Measurements from ENCODE around the gene NT5M.

NT5M gene

DNA sequence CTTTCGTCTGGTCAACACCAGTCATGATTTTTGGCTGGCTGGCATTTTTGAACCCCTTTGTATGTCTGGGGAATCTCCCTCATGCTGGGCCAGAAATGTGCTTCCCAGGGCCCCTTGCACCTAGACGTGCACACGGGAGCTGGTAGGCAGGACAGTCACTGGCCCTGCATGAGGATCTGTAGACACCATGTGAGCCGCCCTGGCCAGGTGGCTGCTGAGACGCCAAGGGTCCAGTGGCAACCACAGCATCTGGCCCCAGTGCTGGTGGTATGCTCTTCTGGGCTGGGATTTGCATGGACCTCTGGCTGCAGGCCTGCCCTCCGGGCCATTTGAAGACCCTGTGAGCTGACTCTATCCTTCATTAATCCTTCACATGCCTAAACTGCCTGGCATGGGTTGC, 67.5 kb downstream of the NT5M start:
- H3K4me2 ChIP-seq (ENCODE audit: low read length) = no peak overlapping the region
- no peak overlapping the region for H3K4me3 ChIP-seq (ENCODE audit: low read depth, low read length)
- no peak overlapping the region for H3K27ac ChIP-seq
- TF ChIP-seq, protein P1, sequence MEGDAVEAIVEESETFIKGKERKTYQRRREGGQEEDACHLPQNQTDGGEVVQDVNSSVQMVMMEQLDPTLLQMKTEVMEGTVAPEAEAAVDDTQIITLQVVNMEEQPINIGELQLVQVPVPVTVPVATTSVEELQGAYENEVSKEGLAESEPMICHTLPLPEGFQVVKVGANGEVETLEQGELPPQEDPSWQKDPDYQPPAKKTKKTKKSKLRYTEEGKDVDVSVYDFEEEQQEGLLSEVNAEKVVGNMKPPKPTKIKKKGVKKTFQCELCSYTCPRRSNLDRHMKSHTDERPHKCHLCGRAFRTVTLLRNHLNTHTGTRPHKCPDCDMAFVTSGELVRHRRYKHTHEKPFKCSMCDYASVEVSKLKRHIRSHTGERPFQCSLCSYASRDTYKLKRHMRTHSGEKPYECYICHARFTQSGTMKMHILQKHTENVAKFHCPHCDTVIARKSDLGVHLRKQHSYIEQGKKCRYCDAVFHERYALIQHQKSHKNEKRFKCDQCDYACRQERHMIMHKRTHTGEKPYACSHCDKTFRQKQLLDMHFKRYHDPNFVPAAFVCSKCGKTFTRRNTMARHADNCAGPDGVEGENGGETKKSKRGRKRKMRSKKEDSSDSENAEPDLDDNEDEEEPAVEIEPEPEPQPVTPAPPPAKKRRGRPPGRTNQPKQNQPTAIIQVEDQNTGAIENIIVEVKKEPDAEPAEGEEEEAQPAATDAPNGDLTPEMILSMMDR (IDR thresholded peaks at IDR 0.05) = no peak
- H3K4me1 ChIP-seq = no peaks in the 10 kb centered on the region
- H3K9me3 ChIP-seq (ENCODE audit: control insufficient read depth, low read length) = no peaks in the 10 kb centered on the region
- no peak overlapping the region for H3K9ac ChIP-seq
- H3K27me3 ChIP-seq (ENCODE audit: control insufficient read depth, insufficient read depth, low read length) = no peaks in the 10 kb centered on the region
- no peaks in the 10 kb centered on the region for H3K79me2 ChIP-seq
- no peak overlapping the region for H2AFZ ChIP-seq
- H3K36me3 ChIP-seq (ENCODE audit: control insufficient read depth, insufficient read depth, low read length) = peaks cover under 1% of the 10 kb centered on the region

DNA sequence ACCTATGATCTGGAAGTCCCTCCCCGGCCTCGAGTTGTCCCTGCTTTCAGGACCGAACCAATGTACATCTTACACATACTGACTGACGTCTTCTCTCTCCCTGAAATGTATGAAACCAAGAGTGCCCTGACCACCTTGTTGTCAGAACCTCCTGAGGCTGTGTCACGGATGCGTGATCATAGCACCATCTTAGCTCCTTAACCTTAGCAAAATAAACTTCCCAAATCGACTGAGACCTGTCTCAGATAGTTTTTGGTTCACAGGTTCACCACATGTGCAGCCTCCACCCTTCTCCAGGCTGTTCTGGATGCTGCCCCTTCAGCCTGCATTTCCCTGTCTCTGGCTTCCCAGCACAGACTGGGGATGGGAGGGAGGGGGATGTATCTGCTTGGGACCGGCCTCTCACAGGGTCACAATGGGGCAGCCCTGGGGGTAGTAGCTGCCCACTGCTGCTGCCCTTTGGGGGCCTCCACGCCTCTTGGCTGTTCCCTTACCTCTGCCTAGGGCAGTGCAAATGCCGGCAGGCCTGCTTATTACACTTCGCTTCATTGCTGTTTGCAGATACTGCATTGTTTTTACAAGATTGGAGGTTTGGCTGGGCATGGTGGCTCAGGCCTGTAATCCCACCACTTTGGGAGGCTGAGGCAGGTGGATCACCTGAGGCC, 69.8 kb downstream of the NT5M start:
- Histone ChIP-seq H3K4me2 (ENCODE audit: low read length) (no peak overlapping the region), H3K4me3 (ENCODE audit: low read depth, low read length) (no peak overlapping the region), H3K4me1 (no peaks in the 10 kb centered on the region), H3K9ac (no peak overlapping the region), H3K9me3 (ENCODE audit: control insufficient read depth, low read length) (no peaks in the 10 kb centered on the region), H3K27ac (no peak overlapping the region), H2AFZ (no peak overlapping the region), H3K79me2 (no peaks in the 10 kb centered on the region), H3K27me3 (ENCODE audit: control insufficient read depth, insufficient read depth, low read length) (no peaks in the 10 kb centered on the region), H3K36me3 (ENCODE audit: control insufficient read depth, insufficient read depth, low read length) (no peaks in the 10 kb centered on the region)
- TF ChIP-seq, protein P1 (IDR thresholded peaks at IDR 0.05) = no peak

DNA sequence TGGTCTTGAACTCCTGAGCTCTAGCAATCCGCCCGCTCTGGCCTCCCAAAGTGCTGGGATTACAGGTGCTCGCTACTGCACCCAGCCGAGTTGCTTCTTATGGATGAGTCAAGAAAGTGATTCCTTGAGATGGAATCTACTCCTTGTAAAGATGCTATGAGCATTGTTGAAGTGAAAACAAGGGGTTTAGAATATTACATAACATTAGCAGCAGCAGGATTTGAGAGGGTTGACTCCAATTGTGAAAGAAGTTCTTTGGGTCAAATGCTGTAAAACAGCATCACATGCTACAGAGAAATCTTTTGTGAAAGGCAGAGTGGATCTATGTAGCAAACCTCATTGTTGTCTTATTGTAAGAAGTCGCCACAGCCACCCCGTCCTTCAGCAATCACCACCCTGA, 72.7 kb downstream of the NT5M start:
- Histone ChIP-seq H2AFZ (no peak overlapping the region), H3K79me2 (no peaks in the 10 kb centered on the region), H3K9me3 (ENCODE audit: control insufficient read depth, low read length) (no peaks in the 10 kb centered on the region), H3K27me3 (ENCODE audit: control insufficient read depth, insufficient read depth, low read length) (no peaks in the 10 kb centered on the region), H3K4me1 (no peaks in the 10 kb centered on the region), H3K4me3 (ENCODE audit: low read depth, low read length) (no peak overlapping the region), H3K36me3 (ENCODE audit: control insufficient read depth, insufficient read depth, low read length) (no peaks in the 10 kb centered on the region), H3K9ac (no peak overlapping the region), H3K27ac (no peak overlapping the region), H3K4me2 (ENCODE audit: low read length) (no peak overlapping the region)
- TF ChIP-seq, protein P1 (IDR thresholded peaks at IDR 0.05) = no peak

DNA sequence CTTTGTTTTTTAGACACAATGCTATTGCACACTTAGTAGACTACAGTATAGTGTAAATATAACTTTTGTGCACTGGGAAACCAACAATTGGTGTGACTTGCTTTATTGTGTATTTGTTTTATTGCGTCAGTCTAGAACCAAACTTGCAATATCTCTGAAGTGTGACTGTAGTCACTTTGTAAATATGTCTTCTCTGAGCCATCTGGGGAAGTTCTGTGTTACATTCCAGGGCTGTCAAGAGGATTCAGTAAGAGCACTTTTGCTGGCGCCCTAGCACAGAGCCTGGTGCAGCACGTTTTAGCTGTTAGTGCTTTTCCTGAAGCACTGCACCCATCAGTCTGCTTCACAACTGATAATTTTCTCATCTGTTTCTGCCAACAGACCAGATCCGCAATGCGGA, 73.2 kb downstream of the NT5M start:
- H3K27me3 ChIP-seq (ENCODE audit: control insufficient read depth, insufficient read depth, low read length) = no peaks in the 10 kb centered on the region
- H3K4me2 ChIP-seq (ENCODE audit: low read length) = no peak overlapping the region
- no peaks in the 10 kb centered on the region for H3K9me3 ChIP-seq (ENCODE audit: control insufficient read depth, low read length)
- no peaks in the 10 kb centered on the region for H3K36me3 ChIP-seq (ENCODE audit: control insufficient read depth, insufficient read depth, low read length)
- no peak overlapping the region for H3K4me3 ChIP-seq (ENCODE audit: low read depth, low read length)
- TF ChIP-seq, protein P1 (IDR thresholded peaks at IDR 0.05) = no peak
- no peak overlapping the region for H3K27ac ChIP-seq
- H2AFZ ChIP-seq = no peak overlapping the region
- H3K79me2 ChIP-seq = no peaks in the 10 kb centered on the region
- H3K4me1 ChIP-seq = no peaks in the 10 kb centered on the region
- no peak overlapping the region for H3K9ac ChIP-seq

Measured in parathyroid adenoma (tissue), 2 donors.